ENCODE measurements around the gene CCT8. TPM values are rescaled to one million over a fixed set of nuclear protein-coding genes. Genes with fewer than 3 reads are reported as not detected.
A peak's percentile ranks its signal among the peaks of the same experiment; 100 is the strongest.

The CCT8 gene
- polyA plus RNA-seq, 1 of the 3 experiments (the other 2 are of a cell fraction): 102 TPM

DNA sequence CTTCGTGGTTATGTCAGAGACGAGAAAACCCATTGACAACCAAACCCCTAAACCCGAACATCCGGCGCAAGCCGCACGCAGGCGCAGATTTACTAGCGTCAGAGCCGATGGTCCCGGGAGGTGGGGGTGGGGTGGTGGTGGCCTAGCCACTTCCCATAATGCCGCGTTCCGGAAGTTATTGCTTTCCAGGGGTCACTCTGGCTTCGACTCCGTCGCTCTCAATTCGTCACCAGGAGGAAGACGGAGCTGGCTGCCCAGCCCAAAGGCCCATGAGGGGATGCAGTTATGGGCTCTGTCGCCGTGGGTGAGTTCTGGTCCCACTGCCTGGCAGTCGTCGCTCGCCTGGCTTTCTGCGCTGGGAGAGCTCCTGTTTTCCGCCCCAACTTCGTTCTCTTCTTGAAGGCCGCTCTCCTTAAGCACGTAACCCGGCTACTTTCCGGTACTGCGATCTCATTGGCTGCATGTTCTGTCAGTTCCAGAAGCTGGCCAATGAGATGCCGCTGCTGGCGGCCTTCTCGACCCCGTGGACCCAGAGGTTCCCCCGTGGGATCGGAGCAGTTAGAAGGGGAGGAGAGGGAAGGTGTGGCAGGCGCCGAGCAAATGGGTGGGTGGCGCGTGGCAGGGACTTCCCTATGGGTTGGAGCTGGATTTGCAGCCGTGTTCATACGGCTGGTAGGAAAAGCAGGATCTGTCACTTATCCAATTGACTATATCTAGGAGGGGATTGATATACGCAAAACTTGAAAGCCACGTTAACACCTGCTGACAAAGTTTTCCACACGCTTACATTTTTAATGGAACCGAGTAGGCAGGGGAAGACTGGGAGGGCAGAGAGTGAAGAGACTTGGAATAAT, 48.7 kb downstream of the CCT8 start, which contains the start of gene USP16 (continued):
- TF ChIP-seq JUND (IDR thresholded peaks at IDR 0.05) (no peak), RFX5 (IDR thresholded peaks at IDR 0.05; ENCODE audit: low read length) (peak; percentile 69; the same call in 1 of the 2 replicates), TEAD4 (IDR thresholded peaks at IDR 0.05; ENCODE audit: borderline replicate concordance, insufficient read depth) (no peak), FOSL2 (IDR thresholded peaks at IDR 0.05; ENCODE audit: borderline replicate concordance, low read depth) (no peak), ELF1 (IDR thresholded peaks at IDR 0.05) (peak; percentile 84), NRF1 (IDR thresholded peaks at IDR 0.05; ENCODE audit: low read depth, low read length) (peak; percentile 75), GATA2 (CRISPR knock-in tag; IDR thresholded peaks at IDR 0.05) (no peak), MEF2A (IDR thresholded peaks at IDR 0.05; ENCODE audit: borderline replicate concordance, low read depth) (no peak), SIN3A (IDR thresholded peaks at IDR 0.05; ENCODE audit: borderline replicate concordance, low read depth, low read length) (peak; percentile 75; the same call in 1 of the 2 replicates)
- TF ChIP-seq, protein P1, sequence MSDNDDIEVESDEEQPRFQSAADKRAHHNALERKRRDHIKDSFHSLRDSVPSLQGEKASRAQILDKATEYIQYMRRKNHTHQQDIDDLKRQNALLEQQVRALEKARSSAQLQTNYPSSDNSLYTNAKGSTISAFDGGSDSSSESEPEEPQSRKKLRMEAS (IDR thresholded peaks at IDR 0.05; ENCODE audit: low read depth): 0 out of 2 replicates have a peak, but pooled peaks have one; percentile 56
- TF ChIP-seq, protein P2, sequence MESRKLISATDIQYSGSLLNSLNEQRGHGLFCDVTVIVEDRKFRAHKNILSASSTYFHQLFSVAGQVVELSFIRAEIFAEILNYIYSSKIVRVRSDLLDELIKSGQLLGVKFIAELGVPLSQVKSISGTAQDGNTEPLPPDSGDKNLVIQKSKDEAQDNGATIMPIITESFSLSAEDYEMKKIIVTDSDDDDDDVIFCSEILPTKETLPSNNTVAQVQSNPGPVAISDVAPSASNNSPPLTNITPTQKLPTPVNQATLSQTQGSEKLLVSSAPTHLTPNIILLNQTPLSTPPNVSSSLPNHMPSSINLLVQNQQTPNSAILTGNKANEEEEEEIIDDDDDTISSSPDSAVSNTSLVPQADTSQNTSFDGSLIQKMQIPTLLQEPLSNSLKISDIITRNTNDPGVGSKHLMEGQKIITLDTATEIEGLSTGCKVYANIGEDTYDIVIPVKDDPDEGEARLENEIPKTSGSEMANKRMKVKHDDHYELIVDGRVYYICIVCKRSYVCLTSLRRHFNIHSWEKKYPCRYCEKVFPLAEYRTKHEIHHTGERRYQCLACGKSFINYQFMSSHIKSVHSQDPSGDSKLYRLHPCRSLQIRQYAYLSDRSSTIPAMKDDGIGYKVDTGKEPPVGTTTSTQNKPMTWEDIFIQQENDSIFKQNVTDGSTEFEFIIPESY (IDR thresholded peaks at IDR 0.05; ENCODE audit: borderline replicate concordance, low read depth): no peak

DNA sequence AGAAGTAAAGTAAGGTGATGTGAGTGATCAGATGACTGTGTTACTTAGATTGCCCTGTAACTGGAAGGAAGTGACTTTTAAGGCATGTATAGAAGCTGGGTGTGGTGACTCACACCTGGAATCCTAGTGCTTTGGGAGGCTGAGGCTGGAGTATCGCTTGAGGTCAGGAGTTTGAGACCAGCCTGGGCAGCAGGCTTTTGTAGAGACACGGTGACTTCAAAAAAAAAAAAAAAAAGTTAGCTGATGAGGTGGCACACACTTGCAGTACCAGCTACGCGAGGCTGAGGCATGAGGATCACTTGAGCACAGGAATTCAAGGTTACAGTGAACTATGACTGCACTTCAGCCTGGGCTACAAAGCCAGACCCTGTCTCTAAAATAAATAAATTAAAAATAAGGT, 51.3 kb downstream of the CCT8 start:
- no peaks in the 10 kb centered on the region for H3K9me2 ChIP-seq
- no peak overlapping the region for H3K27ac ChIP-seq (ENCODE audit: low read depth in 2 of 2, low read length in 1 of 2)
- TF ChIP-seq RCOR1 (IDR thresholded peaks at IDR 0.05; ENCODE audit: low read length): no peak
- TF ChIP-seq FOSL2 (IDR thresholded peaks at IDR 0.05; ENCODE audit: borderline replicate concordance, low read depth): no peak
- TF ChIP-seq EZH2phosphoT487 (IDR thresholded peaks at IDR 0.05; ENCODE audit: borderline replicate concordance, low read depth): no peak
- TF ChIP-seq NFIC (IDR thresholded peaks at IDR 0.05; ENCODE audit: borderline replicate concordance): no peak
- TF ChIP-seq, protein P3, sequence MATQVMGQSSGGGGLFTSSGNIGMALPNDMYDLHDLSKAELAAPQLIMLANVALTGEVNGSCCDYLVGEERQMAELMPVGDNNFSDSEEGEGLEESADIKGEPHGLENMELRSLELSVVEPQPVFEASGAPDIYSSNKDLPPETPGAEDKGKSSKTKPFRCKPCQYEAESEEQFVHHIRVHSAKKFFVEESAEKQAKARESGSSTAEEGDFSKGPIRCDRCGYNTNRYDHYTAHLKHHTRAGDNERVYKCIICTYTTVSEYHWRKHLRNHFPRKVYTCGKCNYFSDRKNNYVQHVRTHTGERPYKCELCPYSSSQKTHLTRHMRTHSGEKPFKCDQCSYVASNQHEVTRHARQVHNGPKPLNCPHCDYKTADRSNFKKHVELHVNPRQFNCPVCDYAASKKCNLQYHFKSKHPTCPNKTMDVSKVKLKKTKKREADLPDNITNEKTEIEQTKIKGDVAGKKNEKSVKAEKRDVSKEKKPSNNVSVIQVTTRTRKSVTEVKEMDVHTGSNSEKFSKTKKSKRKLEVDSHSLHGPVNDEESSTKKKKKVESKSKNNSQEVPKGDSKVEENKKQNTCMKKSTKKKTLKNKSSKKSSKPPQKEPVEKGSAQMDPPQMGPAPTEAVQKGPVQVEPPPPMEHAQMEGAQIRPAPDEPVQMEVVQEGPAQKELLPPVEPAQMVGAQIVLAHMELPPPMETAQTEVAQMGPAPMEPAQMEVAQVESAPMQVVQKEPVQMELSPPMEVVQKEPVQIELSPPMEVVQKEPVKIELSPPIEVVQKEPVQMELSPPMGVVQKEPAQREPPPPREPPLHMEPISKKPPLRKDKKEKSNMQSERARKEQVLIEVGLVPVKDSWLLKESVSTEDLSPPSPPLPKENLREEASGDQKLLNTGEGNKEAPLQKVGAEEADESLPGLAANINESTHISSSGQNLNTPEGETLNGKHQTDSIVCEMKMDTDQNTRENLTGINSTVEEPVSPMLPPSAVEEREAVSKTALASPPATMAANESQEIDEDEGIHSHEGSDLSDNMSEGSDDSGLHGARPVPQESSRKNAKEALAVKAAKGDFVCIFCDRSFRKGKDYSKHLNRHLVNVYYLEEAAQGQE (IDR thresholded peaks at IDR 0.05; ENCODE audit: low read depth, low read length): no peak
- no peak for TF ChIP-seq FOXJ3 (CRISPR knock-in tag; IDR thresholded peaks at IDR 0.05)
- TF ChIP-seq, protein P4, sequence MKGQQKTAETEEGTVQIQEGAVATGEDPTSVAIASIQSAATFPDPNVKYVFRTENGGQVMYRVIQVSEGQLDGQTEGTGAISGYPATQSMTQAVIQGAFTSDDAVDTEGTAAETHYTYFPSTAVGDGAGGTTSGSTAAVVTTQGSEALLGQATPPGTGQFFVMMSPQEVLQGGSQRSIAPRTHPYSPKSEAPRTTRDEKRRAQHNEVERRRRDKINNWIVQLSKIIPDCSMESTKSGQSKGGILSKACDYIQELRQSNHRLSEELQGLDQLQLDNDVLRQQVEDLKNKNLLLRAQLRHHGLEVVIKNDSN (IDR thresholded peaks at IDR 0.05; ENCODE audit: borderline replicate concordance, low read depth): no peak
- no peak for TF ChIP-seq ELF1 (IDR thresholded peaks at IDR 0.05)
- no peak for TF ChIP-seq RXRA (IDR thresholded peaks at IDR 0.05; ENCODE audit: borderline replicate concordance, low read depth)
- TF ChIP-seq, protein P1 (IDR thresholded peaks at IDR 0.05; ENCODE audit: low read depth): no peak
- peaks cover 50% of the 10 kb centered on the region for H3K79me2 ChIP-seq (ENCODE audit: insufficient read depth)
- no peaks in the 10 kb centered on the region for H3K36me3 ChIP-seq (replicated peaks in 1 of 2; ENCODE audit: control insufficient read depth in 1 of 2, insufficient read depth in 2 of 2, low read length in 1 of 2)
- H3F3A ChIP-seq (replicated peaks; ENCODE audit: insufficient read depth): peaks cover 19% of the 10 kb centered on the region
- WGBS (ENCODE audit: low lambda C conversion rate): 89% methylated on average over 4 of the region's 4 CpGs
- H3K4me1 ChIP-seq (ENCODE audit: control insufficient read depth in 1 of 2, insufficient read depth in 2 of 2, low read depth in 1 of 2, low read length in 1 of 2): peaks cover 6 to 17% of the 10 kb centered on the region in 2 experiments; a peak in 3 of 4 replicates
- CTCF ChIA-PET: no interaction called here
- no peak overlapping the region for H3K4me3 ChIP-seq (ENCODE audit: low read depth in 2 of 2, low read length in 1 of 2)
- no peak overlapping the region for H3K4me2 ChIP-seq
- no peak overlapping the region; the same call in 1 of the 2 replicates for H2AFZ ChIP-seq (ENCODE audit: low read depth)
- no peaks in the 10 kb centered on the region for H4K20me1 ChIP-seq (ENCODE audit: insufficient read depth)
- H3K27me3 ChIP-seq (ENCODE audit: insufficient read depth): no peaks in the 10 kb centered on the region
- DNase-seq: no peak
- H3K9me3 ChIP-seq: no peaks in the 10 kb centered on the region
- POLR2A ChIA-PET: interaction anchor here (4.7 kb wide), 1 partner anchor 20 kb away, joined by 55 read pairs; no protein-coding TSS in a partner anchor
- no peak overlapping the region for H3K9ac ChIP-seq
